HG02642 (cell line): ENCODE data around the gene HOXD9.

ENCODE experiments used
- ATAC-seq: cut with Tn5 transposase; IDR thresholded peaks from one replicate; pipeline ENCODE4 v1.9.1; 2021; ENCODE audit warnings: mild to moderate bottlenecking; ENCODE audit not compliant: unreplicated experiment, poor library complexity

Gene HOXD9

GRCh38 chr2:176122052-176122682 is 352 bp upstream of the HOXD9 start:
- ATAC-seq: no peak

DNA sequence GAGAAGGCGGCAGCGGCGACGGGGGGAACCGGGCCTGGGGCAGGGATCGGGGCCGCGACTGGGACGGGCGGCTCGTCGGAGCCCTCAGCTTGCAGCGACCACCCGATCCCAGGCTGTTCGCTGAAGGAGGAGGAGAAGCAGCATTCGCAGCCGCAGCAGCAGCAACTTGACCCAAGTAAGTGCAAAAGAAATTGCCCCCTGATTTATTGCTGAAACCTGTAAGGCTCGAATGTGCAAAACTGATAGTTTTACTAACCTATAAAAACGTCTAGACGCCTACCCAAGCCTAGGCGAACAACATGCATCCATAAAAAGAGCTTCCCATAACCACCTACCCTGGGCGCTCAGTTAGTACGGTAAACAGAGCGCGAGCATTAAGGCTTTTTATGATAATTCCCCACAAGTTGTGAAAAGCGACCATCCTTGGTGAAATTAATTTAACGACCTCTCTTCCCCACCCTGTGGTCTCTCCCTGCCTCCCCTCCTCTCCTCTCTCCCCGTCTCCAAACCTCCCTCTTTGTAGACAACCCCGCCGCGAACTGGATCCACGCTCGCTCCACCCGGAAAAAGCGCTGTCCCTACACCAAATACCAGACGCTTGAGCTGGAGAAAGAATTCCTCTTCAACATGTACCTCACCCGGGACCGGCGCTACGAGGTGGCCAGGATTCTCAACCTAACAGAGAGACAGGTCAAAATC is 1.0 kb downstream of the HOXD9 start:
- ATAC-seq: no peak

GRCh38 chr2:176124110-176124946 is 1.8 kb downstream of the HOXD9 start:
- no peak for ATAC-seq

GRCh38 chr2:176124947-176125771 is 2.6 kb downstream of the HOXD9 start:
- ATAC-seq: no peak

- no peak for ATAC-seq
Measured at GRCh38 chr2:176125772-176126054, 3.2 kb downstream of the HOXD9 start.

- ATAC-seq: no peak
Measured at GRCh38 chr2:176126929-176127773, 4.6 kb downstream of the HOXD9 start.

DNA sequence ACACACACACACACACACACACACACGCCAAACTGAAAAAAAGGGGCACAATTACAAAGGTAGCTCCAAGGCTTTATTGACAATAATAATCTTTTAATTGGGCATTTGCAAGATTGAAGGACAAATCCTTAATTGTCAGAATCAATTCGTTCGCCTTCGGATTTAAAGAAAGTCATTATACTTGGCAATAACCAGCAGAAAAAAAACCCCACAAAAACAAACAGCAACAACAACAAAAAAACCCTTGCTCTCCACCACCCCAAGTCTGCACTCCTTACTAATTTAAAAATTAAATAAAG is 5.2 kb downstream of the HOXD9 start:
- no peak for ATAC-seq

- ATAC-seq: no peak
Measured at GRCh38 chr2:176128172-176128981, 5.9 kb downstream of the HOXD9 start.

- no peak for ATAC-seq
Measured at GRCh38 chr2:176128982-176129796, 6.7 kb downstream of the HOXD9 start, which contains the start of gene HOXD8. TSS of gene HOXD8 (plus strand) at chr2:176129705. CDS start at chr2:176130367, 662 bp downstream.

GRCh38 chr2:176129813-176130146 is 7.3 kb downstream of the HOXD9 start:
- ATAC-seq: no peak

DNA sequence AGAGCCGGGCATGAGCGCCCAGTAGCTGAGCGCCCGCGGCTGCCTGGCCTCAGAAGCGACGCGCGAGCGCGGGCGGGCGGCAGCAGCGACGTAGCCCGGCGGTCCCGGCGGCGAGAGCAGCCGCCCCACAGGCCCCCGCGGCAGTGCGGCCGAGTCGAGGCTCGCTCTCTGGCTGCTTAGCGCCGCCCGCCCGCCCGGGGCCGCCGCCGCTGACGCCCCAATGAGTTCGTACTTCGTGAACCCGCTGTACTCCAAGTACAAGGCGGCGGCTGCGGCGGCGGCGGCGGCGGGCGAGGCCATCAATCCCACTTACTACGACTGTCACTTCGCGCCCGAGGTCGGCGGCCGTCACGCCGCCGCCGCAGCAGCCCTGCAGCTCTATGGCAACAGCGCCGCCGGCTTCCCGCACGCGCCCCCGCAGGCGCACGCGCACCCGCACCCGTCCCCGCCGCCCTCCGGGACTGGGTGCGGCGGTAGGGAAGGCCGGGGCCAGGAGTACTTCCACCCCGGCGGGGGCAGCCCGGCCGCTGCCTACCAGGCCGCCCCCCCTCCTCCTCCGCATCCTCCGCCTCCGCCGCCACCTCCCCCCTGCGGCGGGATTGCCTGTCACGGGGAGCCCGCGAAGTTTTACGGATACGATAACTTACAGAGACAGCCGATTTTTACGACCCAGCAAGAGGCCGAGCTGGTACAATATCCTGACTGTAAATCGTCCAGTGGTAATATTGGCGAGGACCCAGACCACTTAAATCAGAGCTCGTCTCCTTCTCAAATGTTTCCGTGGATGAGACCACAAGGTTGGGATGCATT is 7.8 kb downstream of the HOXD9 start:
- ATAC-seq: no peak

DNA sequence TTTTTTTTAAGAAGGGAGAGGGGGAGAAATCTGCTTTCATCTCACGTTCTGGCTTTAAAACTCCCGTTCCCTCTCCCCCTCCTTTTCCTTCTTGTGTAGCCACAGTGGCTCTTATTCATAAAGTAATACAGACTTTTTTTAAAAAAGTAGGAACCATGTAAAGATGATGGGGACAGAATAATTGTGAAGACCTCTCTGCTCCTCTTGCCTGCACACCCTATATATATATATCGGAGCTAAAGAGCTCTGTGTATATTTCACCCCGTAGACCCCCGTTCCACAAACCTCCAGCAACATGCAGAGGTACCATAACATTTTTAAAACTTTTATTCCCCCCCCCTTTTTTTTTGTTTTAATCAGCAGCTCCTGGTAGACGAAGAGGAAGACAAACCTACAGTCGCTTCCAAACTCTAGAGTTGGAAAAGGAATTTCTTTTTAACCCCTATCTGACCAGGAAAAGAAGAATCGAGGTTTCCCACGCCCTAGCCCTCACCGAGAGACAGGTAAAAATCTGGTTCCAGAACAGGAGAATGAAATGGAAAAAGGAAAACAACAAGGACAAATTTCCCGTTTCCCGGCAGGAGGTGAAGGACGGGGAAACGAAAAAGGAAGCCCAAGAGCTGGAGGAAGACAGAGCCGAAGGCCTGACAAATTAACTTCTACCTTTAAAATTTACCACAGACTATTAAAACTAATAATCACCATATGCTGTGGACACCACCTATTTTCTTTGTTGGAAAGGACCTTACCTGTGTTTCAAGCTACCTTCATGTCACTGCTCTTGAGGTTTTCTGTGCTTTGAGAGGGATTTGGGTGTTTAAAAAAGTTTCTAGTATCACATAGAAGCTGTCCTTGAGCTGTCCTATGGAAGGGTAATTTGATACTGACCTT is 8.7 kb downstream of the HOXD9 start:
- ATAC-seq: no peak

- ATAC-seq: no peak
Measured at GRCh38 chr2:176131848-176132158, 9.3 kb downstream of the HOXD9 start.

DNA sequence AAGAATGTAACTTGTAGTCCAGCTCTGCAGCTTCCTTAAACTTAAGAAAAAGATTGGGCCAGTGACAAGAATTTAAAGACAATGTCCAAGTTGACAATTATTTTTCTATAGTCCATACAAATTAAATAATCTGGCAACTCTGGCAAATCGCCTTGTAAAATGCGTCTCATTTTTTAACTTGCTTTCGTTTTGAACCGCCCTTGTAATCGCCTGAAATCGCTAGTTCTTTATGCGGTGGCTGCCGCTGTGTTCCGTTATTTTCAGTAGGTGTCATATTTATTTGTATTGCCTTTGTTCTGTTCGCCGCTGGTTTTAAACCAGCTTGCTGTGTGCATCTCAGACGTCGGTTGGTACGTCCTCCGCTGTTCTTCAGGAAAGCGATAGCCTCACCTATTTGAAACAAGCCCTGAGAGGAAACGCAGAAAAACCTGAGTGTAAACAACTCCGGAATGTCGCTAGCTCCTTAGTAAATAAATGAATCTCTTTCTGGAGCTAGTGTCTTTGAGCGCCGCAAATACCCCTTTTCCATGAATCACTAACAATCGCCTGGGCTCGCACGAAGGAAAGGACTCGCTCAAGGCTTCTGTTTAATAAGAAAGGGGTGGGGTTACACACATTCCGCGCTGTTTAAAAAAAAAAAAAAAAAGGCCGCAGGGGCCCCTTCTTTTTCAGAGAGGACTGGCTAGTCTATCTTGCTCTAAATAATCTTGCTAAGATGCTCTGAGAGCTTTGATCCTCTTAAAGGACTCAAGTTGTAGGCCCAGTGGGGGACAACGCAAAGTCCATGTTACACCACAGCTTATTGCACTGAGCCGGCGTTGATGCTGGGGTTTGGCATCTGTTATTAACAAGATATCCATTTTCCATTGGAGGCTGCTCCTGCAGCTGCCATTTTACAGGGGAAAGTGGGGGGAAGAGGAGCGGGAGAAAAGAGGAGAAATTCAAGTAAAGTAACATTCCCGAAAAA is 10.0 kb downstream of the HOXD9 start:
- ATAC-seq: no peak

GRCh38 chr2:176133389-176133788 is 10.9 kb downstream of the HOXD9 start:
- ATAC-seq: no peak

DNA sequence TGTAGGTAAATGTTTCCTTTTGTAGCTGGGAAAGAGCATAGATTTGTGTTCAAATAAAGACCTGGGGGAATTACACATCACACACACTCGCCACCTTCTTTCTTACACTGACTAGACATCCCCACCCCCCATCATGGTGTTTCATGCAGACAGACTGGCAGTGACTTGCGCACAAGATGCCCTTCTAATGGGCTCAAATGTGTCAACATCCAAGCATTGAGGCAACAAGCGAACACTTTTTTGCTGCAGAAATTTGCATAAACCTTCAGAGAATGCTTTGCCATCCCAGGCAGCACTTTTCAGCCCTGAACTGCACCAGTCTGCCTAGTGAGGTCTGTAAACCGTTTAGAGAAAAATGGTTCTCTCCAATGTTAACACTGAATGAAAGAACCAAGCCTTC is 11.5 kb downstream of the HOXD9 start:
- ATAC-seq: no peak
